Keratinocyte (primary cell): Measurements from ENCODE around the gene GNB1. TPM values are rescaled to one million over a fixed set of nuclear protein-coding genes. Genes with fewer than 3 reads are reported as not detected.
A peak's percentile ranks its signal among the peaks of the same experiment; 100 is the strongest.

Experiments
- DNase-seq: peaks from one replicate; pipeline ENCODE4 v3.0.0-alpha.2; 2011; ENCODE audit warnings: low read depth, missing footprints, low spot score
- FAIRE-seq: peaks from 2 replicates; lab custom pipeline; 2011; peaks lifted over from hg19 to GRCh38; lab: Jason Lieb, UNC
- H2AFZ ChIP-seq: 2 replicates; pipeline ENCODE4 v1.6.0; 2012; ENCODE audit warnings: low read length, control low read depth, inconsistent platforms; ENCODE audit not compliant: control insufficient read depth
- H3K27ac ChIP-seq: 2 replicates; pipeline ENCODE4 v1.5.1; 2011; ENCODE audit warnings: low read length; ENCODE audit not compliant: control insufficient read depth, insufficient read depth
- H3K27me3 ChIP-seq: 3 replicates; pipeline ENCODE4 v1.6.0; 2011; ENCODE audit warnings: low read length; ENCODE audit not compliant: control insufficient read depth, insufficient read depth; ENCODE audit errors: extremely low read depth
- H3K36me3 ChIP-seq, 2 experiments: 2 replicates in 1 of 2; 3 replicates in 1 of 2; pipeline ENCODE4 v1.5.1; 2011; ENCODE audit warnings: low read length in 2 of 2, mild to moderate bottlenecking in 1 of 2; ENCODE audit not compliant: control insufficient read depth in 2 of 2, insufficient read depth in 2 of 2; ENCODE audit errors: extremely low read depth in 1 of 2
- H3K4me1 ChIP-seq: 3 replicates; pipeline ENCODE4 v1.5.1; 2011; ENCODE audit warnings: low read length; ENCODE audit not compliant: control insufficient read depth, insufficient read depth; ENCODE audit errors: extremely low read depth
- H3K4me2 ChIP-seq: 3 replicates; pipeline ENCODE4 v1.6.0; 2011; ENCODE audit warnings: low read depth, low read length; ENCODE audit not compliant: control insufficient read depth, insufficient read depth; ENCODE audit errors: extremely low read depth
- H3K4me3 ChIP-seq, 3 experiments: fragments of 200-600 bp in 1 of 3; sonication (generic) in 1 of 3; 2 replicates in 2 of 3; 3 replicates in 1 of 3; pipeline ENCODE4 v1.5.1; 2011 to 2016; ENCODE audit warnings: low read length in 3 of 3, mild to moderate bottlenecking in 3 of 3, control low read depth in 2 of 3, inconsistent platforms in 1 of 3, low read depth in 1 of 3, mixed read lengths in 1 of 3, mixed run types in 1 of 3, moderate library complexity in 1 of 3; ENCODE audit not compliant: control insufficient read depth in 2 of 3, insufficient read depth in 2 of 3; ENCODE audit errors: extremely low read depth in 1 of 3
- H3K79me2 ChIP-seq: 2 replicates; pipeline ENCODE4 v1.6.0; 2012; ENCODE audit warnings: low read length; ENCODE audit not compliant: control insufficient read depth, insufficient read depth
- H3K9ac ChIP-seq: 3 replicates; pipeline ENCODE4 v1.6.0; 2011; ENCODE audit warnings: low read length; ENCODE audit not compliant: control insufficient read depth, insufficient read depth; ENCODE audit errors: extremely low read depth
- H3K9me1 ChIP-seq: 3 replicates; pipeline ENCODE4 v1.6.0; 2011; ENCODE audit warnings: low read length; ENCODE audit not compliant: control insufficient read depth, insufficient read depth; ENCODE audit errors: extremely low read depth
- H3K9me3 ChIP-seq: 2 replicates; pipeline ENCODE4 v1.5.1; 2012; ENCODE audit warnings: low read depth, low read length; ENCODE audit not compliant: control insufficient read depth
- H4K20me1 ChIP-seq: 3 replicates; pipeline ENCODE4 v1.6.0; 2011; ENCODE audit warnings: low read length; ENCODE audit not compliant: control insufficient read depth, insufficient read depth; ENCODE audit errors: extremely low read depth
- EZH2 ChIP-seq: IDR thresholded peaks from one replicate; pipeline ENCODE4 v1.6.1; 2012; ENCODE audit warnings: inconsistent platforms, mild to moderate bottlenecking, low read length, moderate library complexity
- dilution Hi-C: fragments of 300-500 bp; cut with MboI; formaldehyde crosslinking; loops from one replicate; pipeline ENCODE4 v1.7.0; 2020; ENCODE audit warnings: low sequenced_read_pairs; ENCODE audit not compliant: extremely low pct_ligation_motif_present
- polyA plus RNA-seq, 5 experiments: library from polyadenylated mRNA; depleted of rRNA in 3 of 5; stranded (reverse) in 3 of 5; stranded (forward) in 1 of 5; unstranded in 1 of 5; fragments of >200 nt; gene quantifications; 1 replicate in 1 of 5; 2 replicates in 3 of 5; 3 replicates in 1 of 5; pipeline versions ENCODE4 v1.2.1 to v1.2.3, GENCODE V29; 2011 to 2012; ENCODE audit warnings: missing spikeins in 2 of 5, low read depth in 1 of 5, low replicate concordance in 1 of 5
- TF ChIP-seq, protein P1 (sequence below), 3 experiments: IDR thresholded peaks in 1 of 3; conservative IDR thresholded peaks in 1 of 3; optimal IDR thresholded peaks in 1 of 3; 2 replicates in 2 of 3; 3 replicates in 1 of 3; pipeline versions ENCODE3 to v1.5.1; 2011; ENCODE audit warnings: low read length in 3 of 3, mild to moderate bottlenecking in 3 of 3, moderate library complexity in 2 of 3, control low read depth in 1 of 3, inconsistent platforms in 1 of 3; ENCODE audit not compliant: insufficient read depth in 2 of 3; ENCODE audit errors: extremely low read depth in 1 of 3

GNB1 gene
- polyA plus RNA-seq, 1 donor (not counting 4 experiments of a cell fraction or from before 2014, with no cell fraction given): 364 TPM

- no peak overlapping the region for H3K4me3 ChIP-seq
- DNase-seq: no peak
- H2AFZ ChIP-seq: no peak overlapping the region
- peaks cover 6% of the 10 kb centered on the region for H3K4me1 ChIP-seq
- peaks cover 98% of the 10 kb centered on the region for H3K79me2 ChIP-seq
- H3K36me3 ChIP-seq: peaks cover 7 to 10% of the 10 kb centered on the region in 2 experiments
- no peak overlapping the region for H3K9ac ChIP-seq
- no peaks in the 10 kb centered on the region for H3K27me3 ChIP-seq
- no peak for FAIRE-seq
- no peak overlapping the region for H3K27ac ChIP-seq
- TF ChIP-seq EZH2: no peak
- TF ChIP-seq, protein P1, sequence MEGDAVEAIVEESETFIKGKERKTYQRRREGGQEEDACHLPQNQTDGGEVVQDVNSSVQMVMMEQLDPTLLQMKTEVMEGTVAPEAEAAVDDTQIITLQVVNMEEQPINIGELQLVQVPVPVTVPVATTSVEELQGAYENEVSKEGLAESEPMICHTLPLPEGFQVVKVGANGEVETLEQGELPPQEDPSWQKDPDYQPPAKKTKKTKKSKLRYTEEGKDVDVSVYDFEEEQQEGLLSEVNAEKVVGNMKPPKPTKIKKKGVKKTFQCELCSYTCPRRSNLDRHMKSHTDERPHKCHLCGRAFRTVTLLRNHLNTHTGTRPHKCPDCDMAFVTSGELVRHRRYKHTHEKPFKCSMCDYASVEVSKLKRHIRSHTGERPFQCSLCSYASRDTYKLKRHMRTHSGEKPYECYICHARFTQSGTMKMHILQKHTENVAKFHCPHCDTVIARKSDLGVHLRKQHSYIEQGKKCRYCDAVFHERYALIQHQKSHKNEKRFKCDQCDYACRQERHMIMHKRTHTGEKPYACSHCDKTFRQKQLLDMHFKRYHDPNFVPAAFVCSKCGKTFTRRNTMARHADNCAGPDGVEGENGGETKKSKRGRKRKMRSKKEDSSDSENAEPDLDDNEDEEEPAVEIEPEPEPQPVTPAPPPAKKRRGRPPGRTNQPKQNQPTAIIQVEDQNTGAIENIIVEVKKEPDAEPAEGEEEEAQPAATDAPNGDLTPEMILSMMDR (optimal IDR thresholded peaks at IDR 0.05 in 1 of 3, IDR thresholded peaks at IDR 0.05 in 1 of 3, conservative IDR thresholded peaks at IDR 0.05 in 1 of 3; ENCODE audit: extremely low read depth in 1 of 3, insufficient read depth in 2 of 3, low read length in 3 of 3): no peak
- H3K9me1 ChIP-seq: no peaks in the 10 kb centered on the region
- peaks cover 42% of the 10 kb centered on the region for H4K20me1 ChIP-seq
- no peaks in the 10 kb centered on the region for H3K9me3 ChIP-seq
- no peak overlapping the region for H3K4me2 ChIP-seq
- dilution Hi-C loops: no loop called here
Observed at GRCh38 chr1:1846386-1846918, 44.4 kb downstream of the GNB1 start.

DNA sequence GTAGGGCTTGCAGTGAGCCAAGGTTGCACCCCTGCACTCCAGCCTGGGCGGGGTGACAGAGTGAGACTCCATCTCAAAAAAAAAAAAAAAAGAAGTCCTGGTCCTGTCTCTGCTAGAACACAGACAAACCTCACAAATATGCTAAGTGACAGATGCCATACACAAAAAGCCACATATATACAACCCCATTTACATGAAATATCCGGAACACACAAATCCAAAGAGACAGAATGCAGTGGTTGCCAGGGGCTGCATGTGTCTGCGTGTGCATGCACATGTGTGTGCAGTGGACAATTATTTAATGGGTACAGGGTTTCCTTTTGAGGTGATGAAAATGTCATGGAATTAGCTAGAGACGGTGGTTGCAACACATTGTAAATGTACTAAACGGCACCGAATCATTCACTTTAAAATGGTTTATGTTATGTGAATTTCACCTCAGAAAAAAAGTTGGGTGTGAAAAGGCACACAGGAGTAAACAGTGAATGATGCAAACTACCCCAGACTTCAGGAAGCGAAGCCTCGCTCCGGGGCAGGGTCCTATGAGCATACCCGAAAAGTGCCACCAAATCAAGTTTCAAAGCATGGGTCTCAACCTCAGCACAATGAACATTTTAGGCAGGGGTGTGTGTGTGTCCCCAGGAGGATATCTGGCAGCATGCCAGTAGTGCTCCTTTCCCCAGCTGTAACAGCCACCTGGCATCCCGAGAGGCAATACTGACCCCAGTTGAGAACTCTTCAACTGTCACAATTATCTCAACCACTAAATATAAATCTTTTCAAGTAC is 48.3 kb downstream of the GNB1 start:
- Histone ChIP-seq H3K4me3 (no peak overlapping the region), H3K9ac (no peak overlapping the region), H3K9me1 (no peaks in the 10 kb centered on the region), H2AFZ (no peak overlapping the region), H3K79me2 (peaks cover 95% of the 10 kb centered on the region), H3K27me3 (no peaks in the 10 kb centered on the region), H3K9me3 (no peaks in the 10 kb centered on the region), H3K4me2 (no peak overlapping the region), H3K36me3 (peaks cover 7% of the 10 kb centered on the region in 2 experiments), H3K4me1 (peaks cover 6% of the 10 kb centered on the region), H3K27ac (no peak overlapping the region), H4K20me1 (peaks cover 40% of the 10 kb centered on the region)
- dilution Hi-C loops: no loop called here
- TF ChIP-seq, protein P1 (optimal IDR thresholded peaks at IDR 0.05 in 1 of 3, IDR thresholded peaks at IDR 0.05 in 1 of 3, conservative IDR thresholded peaks at IDR 0.05 in 1 of 3; ENCODE audit: extremely low read depth in 1 of 3, insufficient read depth in 2 of 3, low read length in 3 of 3): no peak
- TF ChIP-seq EZH2: no peak
- no peak for DNase-seq
- FAIRE-seq: peak; percentile 13
